ENCODE measurements around the gene OR52N2. TPM values are rescaled to one million over a fixed set of nuclear protein-coding genes. Genes with fewer than 3 reads are reported as not detected.

Gene OR52N2
- total and polyA plus RNA-seq, 12 donors = not detected

DNA sequence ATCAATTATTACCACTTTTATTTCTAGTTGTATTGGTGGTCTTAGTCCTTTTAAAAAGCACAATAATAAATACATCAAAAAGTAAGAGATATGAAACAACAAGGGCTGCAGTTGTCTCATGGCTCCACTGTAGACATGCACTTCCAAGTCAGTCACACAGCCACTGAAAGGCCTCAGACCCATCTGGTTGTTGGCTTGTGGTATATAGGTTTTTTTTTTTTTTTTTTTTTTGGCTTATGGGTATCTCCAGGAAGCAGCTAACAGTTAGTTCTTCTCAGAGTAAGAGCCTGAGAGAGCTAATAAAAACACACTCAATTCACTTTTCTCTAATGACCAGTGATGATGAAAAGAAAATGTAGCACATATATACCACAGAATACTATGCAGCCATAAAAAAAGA lies 39.0 kb downstream of the OR52N2 start:
- H3K4me1 ChIP-seq (replicated peaks in 1 of 2) = no peaks in the 10 kb centered on the region
- intact Hi-C loops (cut with DNase I) = no loop called here
- H3K36me3 ChIP-seq (replicated peaks in 1 of 2) = no peaks in the 10 kb centered on the region
- H3K27me3 ChIP-seq = no peaks in the 10 kb centered on the region
- no peak overlapping the region for H3K27ac ChIP-seq
- TF ChIP-seq, protein P1, sequence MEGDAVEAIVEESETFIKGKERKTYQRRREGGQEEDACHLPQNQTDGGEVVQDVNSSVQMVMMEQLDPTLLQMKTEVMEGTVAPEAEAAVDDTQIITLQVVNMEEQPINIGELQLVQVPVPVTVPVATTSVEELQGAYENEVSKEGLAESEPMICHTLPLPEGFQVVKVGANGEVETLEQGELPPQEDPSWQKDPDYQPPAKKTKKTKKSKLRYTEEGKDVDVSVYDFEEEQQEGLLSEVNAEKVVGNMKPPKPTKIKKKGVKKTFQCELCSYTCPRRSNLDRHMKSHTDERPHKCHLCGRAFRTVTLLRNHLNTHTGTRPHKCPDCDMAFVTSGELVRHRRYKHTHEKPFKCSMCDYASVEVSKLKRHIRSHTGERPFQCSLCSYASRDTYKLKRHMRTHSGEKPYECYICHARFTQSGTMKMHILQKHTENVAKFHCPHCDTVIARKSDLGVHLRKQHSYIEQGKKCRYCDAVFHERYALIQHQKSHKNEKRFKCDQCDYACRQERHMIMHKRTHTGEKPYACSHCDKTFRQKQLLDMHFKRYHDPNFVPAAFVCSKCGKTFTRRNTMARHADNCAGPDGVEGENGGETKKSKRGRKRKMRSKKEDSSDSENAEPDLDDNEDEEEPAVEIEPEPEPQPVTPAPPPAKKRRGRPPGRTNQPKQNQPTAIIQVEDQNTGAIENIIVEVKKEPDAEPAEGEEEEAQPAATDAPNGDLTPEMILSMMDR (IDR thresholded peaks at IDR 0.05) = no peak
- TF ChIP-seq POLR2A (IDR thresholded peaks at IDR 0.05) = no peak
- no peak for DNase-seq
- H3K9me3 ChIP-seq (replicated peaks in 1 of 3) = no peaks in the 10 kb centered on the region
- no peak overlapping the region for H3K4me3 ChIP-seq

DNA sequence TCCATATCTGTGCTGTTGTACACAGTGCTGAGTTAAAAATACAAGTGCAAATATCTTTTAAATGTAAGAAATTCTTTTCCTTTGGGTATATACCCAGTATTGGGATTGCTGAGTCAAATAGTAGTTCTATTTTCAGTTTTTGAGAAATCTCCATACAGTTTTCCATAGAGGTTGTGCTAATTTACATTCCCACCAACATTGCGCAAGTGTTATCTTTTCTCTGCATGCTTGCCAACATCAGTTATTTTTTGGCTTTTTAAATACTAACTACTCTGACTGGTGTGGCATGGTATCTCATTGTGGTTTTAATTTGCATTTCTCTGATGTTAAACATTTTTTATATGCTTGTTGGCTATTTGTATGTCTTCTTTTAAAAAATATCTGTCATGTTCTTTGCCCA lies 42.3 kb downstream of the OR52N2 start:
- intact Hi-C loops (cut with DNase I) = no loop called here
- Histone ChIP-seq H3K27me3 (no peaks in the 10 kb centered on the region), H3K4me1 (replicated peaks in 1 of 2) (no peaks in the 10 kb centered on the region), H3K9me3 (replicated peaks in 1 of 3) (no peaks in the 10 kb centered on the region), H3K36me3 (replicated peaks in 1 of 2) (no peaks in the 10 kb centered on the region), H3K27ac (no peak overlapping the region), H3K4me3 (no peak overlapping the region)
- no peak for DNase-seq
- TF ChIP-seq, protein P1 (IDR thresholded peaks at IDR 0.05) = no peak
- no peak for TF ChIP-seq POLR2A (IDR thresholded peaks at IDR 0.05)
- 90 to 95% (median 93%) methylated on average over 1 of the region's 1 CpG for WGBS, 4 donors

DNA sequence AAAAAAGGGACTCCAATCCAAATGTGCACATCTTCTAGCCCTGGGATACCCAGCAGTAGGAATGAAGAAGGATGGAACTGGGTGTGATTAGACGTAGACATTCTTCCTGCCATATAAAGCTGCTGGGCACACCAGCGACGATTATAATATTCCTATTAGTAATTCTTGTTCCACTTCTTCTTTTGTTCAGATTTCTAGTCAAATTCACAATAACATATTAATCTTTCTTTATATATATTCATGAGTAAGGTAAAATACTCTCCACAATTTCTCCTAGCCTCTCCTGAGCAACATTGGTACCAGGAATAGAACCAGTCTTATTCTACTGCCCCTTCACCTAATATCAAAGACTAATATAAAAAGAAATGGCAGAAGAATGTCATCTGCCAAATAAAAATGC lies 48.9 kb downstream of the OR52N2 start, which contains the start of gene OR52E8:
Gene OR52E8 (minus strand): TSS at position 101 of the 400 bp plus-strand sequence. CDS start 0 bp downstream, at position 101.
- intact Hi-C loops (cut with DNase I) = no loop called here
- Histone ChIP-seq H3K4me3 (no peak within 1 kb of the TSS), H3K9me3 (replicated peaks in 1 of 3) (no peaks in the 10 kb centered on the region), H3K27ac (no peak within 1 kb of the TSS), H3K36me3 (replicated peaks in 1 of 2) (no peaks in the 10 kb centered on the region), H3K27me3 (no peaks in the 10 kb centered on the region), H3K4me1 (replicated peaks in 1 of 2) (no peaks in the 10 kb centered on the region)
- TF ChIP-seq, protein P1 (IDR thresholded peaks at IDR 0.05) = no peak
- no peak for TF ChIP-seq POLR2A (IDR thresholded peaks at IDR 0.05)
- DNase-seq = no peak
- WGBS, 4 donors = 82 to 90% (median 85%) methylated on average over 3 of the region's 3 CpGs

DNA sequence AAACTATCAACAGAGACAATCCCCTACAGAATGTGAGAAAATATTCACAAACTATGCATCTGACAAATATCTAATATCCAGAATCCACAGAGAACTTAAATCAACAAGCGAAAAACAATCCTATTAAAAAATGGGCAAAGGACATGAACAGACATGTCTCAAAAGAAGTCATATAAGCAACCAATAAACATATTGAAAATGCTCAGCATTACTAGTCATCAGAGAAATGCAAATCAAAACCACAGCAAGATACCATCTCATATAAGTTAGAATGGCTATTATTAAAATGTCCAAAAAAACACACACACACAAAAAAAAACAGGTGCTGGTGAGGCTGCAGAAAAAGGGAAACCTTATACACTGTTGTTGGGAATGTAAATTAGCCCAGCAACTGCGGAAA lies 57.1 kb downstream of the OR52N2 start:
- intact Hi-C loops (cut with DNase I) = no loop called here
- DNase-seq = no peak
- no peaks in the 10 kb centered on the region for H3K36me3 ChIP-seq (replicated peaks in 1 of 2)
- no peak overlapping the region for H3K4me3 ChIP-seq
- no peaks in the 10 kb centered on the region for H3K27me3 ChIP-seq
- 82 to 87% (median 84%) methylated on average over 2 of the region's 2 CpGs for WGBS, 4 donors
- no peak for TF ChIP-seq POLR2A (IDR thresholded peaks at IDR 0.05)
- TF ChIP-seq, protein P1 (IDR thresholded peaks at IDR 0.05) = no peak
- H3K27ac ChIP-seq = no peak overlapping the region
- no peaks in the 10 kb centered on the region for H3K4me1 ChIP-seq (replicated peaks in 1 of 2)
- H3K9me3 ChIP-seq (replicated peaks in 1 of 3) = no peaks in the 10 kb centered on the region

Other genes starting within 250 kb of the OR52N2 start
- gene OR52B6, start 228.0 kb upstream of the OR52N2 start, total RNA-seq = not detected
- gene OR52B6, start 228.0 kb upstream of the OR52N2 start, polyA plus RNA-seq = not detected
- 10 to 100 TPM in 1 of 9 donors, 1 to 10 TPM in 8; 2.9 to 29.3 (median 5.3) TPM for gene TRIM6, start 212.3 kb upstream of the OR52N2 start, total RNA-seq
- 1 to 10 TPM; 2.3 to 6.0 (median 3.6) TPM for gene TRIM6, start 212.3 kb upstream of the OR52N2 start, polyA plus RNA-seq
- gene TRIM34, start 183.9 kb upstream of the OR52N2 start, total RNA-seq = 10 to 100 TPM in 7 of 9 donors, 1 to 10 TPM in 2; 5.9 to 22.1 (median 12.0) TPM
- 10 to 100 TPM in 1 of 3 donors, 1 to 10 TPM in 2; 5.0 to 11.2 (median 7.6) TPM for gene TRIM34, start 183.9 kb upstream of the OR52N2 start, polyA plus RNA-seq
- gene TRIM5, start 123.8 kb upstream of the OR52N2 start, total RNA-seq = 10 to 100 TPM; 23.1 to 36.4 (median 31.5) TPM
- 10 to 100 TPM in 2 of 3 donors, 1 to 10 TPM in 1; 8.2 to 33.5 (median 12.6) TPM for gene TRIM5, start 123.8 kb upstream of the OR52N2 start, polyA plus RNA-seq
- 10 to 100 TPM in 8 of 9 donors, 1 to 10 TPM in 1; 5.1 to 71.8 (median 27.2) TPM for gene TRIM22, start 119.1 kb upstream of the OR52N2 start, total RNA-seq
- 10 to 100 TPM; 15.7 to 23.2 (median 18.0) TPM for gene TRIM22, start 119.1 kb upstream of the OR52N2 start, polyA plus RNA-seq
- not detected for gene OR56B1, start 72.5 kb upstream of the OR52N2 start, total RNA-seq
- not detected for gene OR56B1, start 72.5 kb upstream of the OR52N2 start, polyA plus RNA-seq
- not detected for gene OR52N4, start 54.7 kb upstream of the OR52N2 start, total RNA-seq
- gene OR52N4, start 54.7 kb upstream of the OR52N2 start, polyA plus RNA-seq = under 1 TPM in 2 of 3 donors, not detected in 1; 0.11 to 0.37 TPM
- under 1 TPM in 1 of 9 donors, not detected in 8; 0.11 TPM for gene OR52N5, start 25.6 kb upstream of the OR52N2 start, total RNA-seq
- gene OR52N5, start 25.6 kb upstream of the OR52N2 start, polyA plus RNA-seq = not detected
- not detected for gene OR52N1, start 17.7 kb upstream of the OR52N2 start, total RNA-seq
- gene OR52N1, start 17.7 kb upstream of the OR52N2 start, polyA plus RNA-seq = not detected
- under 1 TPM in 1 of 9 donors, not detected in 8; 0.11 TPM for gene OR52E6, start 33.0 kb downstream of the OR52N2 start, total RNA-seq
- not detected for gene OR52E6, start 33.0 kb downstream of the OR52N2 start, polyA plus RNA-seq
- not detected for gene OR52E8, start 48.8 kb downstream of the OR52N2 start, total RNA-seq
- gene OR52E8, start 48.8 kb downstream of the OR52N2 start, polyA plus RNA-seq = not detected
- not detected for gene OR52E4, start 71.7 kb downstream of the OR52N2 start, total RNA-seq
- gene OR52E4, start 71.7 kb downstream of the OR52N2 start, polyA plus RNA-seq = not detected
- gene OR52E5, start 84.3 kb downstream of the OR52N2 start, total RNA-seq = not detected
- gene OR52E5, start 84.3 kb downstream of the OR52N2 start, polyA plus RNA-seq = not detected
- not detected for gene OR56A3, start 133.3 kb downstream of the OR52N2 start, total RNA-seq
- not detected for gene OR56A3, start 133.3 kb downstream of the OR52N2 start, polyA plus RNA-seq
- not detected for gene OR56A5, start 159.6 kb downstream of the OR52N2 start, total RNA-seq
- not detected for gene OR56A5, start 159.6 kb downstream of the OR52N2 start, polyA plus RNA-seq
- gene OR52L1, start 178.1 kb downstream of the OR52N2 start, total RNA-seq = under 1 TPM in 1 of 9 donors, not detected in 8; 0.61 TPM
- gene OR52L1, start 178.1 kb downstream of the OR52N2 start, polyA plus RNA-seq = not detected
- under 1 TPM in 1 of 9 donors, not detected in 8; under 0.01 TPM for gene OR56A4, start 198.0 kb downstream of the OR52N2 start, total RNA-seq
- not detected for gene OR56A4, start 198.0 kb downstream of the OR52N2 start, polyA plus RNA-seq
- gene OR56A1, start 221.8 kb downstream of the OR52N2 start, total RNA-seq = under 1 TPM in 1 of 9 donors, not detected in 8; 0.06 TPM
- gene OR56A1, start 221.8 kb downstream of the OR52N2 start, polyA plus RNA-seq = not detected

Data from adrenal gland (tissue), 12 donors.